GM12878 (cell line): ENCODE data around the gene SEPTIN11. TPM values are rescaled to one million over a fixed set of nuclear protein-coding genes. Genes with fewer than 3 reads are reported as not detected.

Experiments
- ATAC-seq: fragments of 200-7000 bp; cut with Tn5 transposase; 3 replicates; pipeline ENCODE4 v1.9.1; 2020; ENCODE audit warnings: mild to moderate bottlenecking, moderate library complexity
- BruUV-seq: library from RNA; stranded (reverse); fragments of 400-500 nt; replicated peaks from 2 replicates; lab custom pipeline; 2021; lab: Mats Ljungman, UMichigan
- CTCF ChIA-PET: fragments of 300-600 bp; sonication (Branson Sonifier 250); formaldehyde crosslinking; extraction: SDS; loops from one replicate; lab custom pipeline; 2021; ENCODE audit warnings: inconsistent platforms; lab: Yijun Ruan, JAX
- POLR2A ChIA-PET: fragments of 350-600 bp; formaldehyde crosslinking; extraction: SDS; loops from one replicate; lab custom pipeline; 2021; ENCODE audit warnings: inconsistent platforms; lab: Charles Lee
- RAD21 ChIA-PET: fragments of 300-600 bp; sonication (Branson Sonifier 250); formaldehyde crosslinking; loops from one replicate; lab custom pipeline; 2023; ENCODE audit warnings: antibody characterized with exemption; ENCODE audit not compliant: unreplicated experiment; lab: Charles Lee
- SMC1A ChIA-PET: fragments of 300-600 bp; sonication (Branson Sonifier 250); formaldehyde crosslinking; loops from one replicate; lab custom pipeline; 2023; ENCODE audit not compliant: unreplicated experiment, uncharacterized antibody; lab: Charles Lee
- DNase-seq: peaks from one replicate; pipeline ENCODE4 v3.0.0-alpha.2; 2011; ENCODE audit warnings: low read depth, low spot score
- FAIRE-seq: peaks from 3 replicates; lab custom pipeline; 2011; peaks lifted over from hg19 to GRCh38; lab: Jason Lieb, UNC
- H2AFZ ChIP-seq: 2 replicates; pipeline ENCODE4 v1.6.0; 2011; ENCODE audit warnings: low read depth, low read length, control low read depth; ENCODE audit not compliant: control insufficient read depth
- H3K27ac ChIP-seq: 2 replicates; pipeline ENCODE4 v1.5.1; 2011; ENCODE audit warnings: control low read depth; ENCODE audit not compliant: control insufficient read depth, insufficient read depth
- H3K27me3 ChIP-seq, 2 experiments: replicated peaks in 1 of 2; 2 replicates each; pipeline versions ENCODE4 v1.6.0 to v1.6.1; 2011; ENCODE audit warnings: low read length in 1 of 2; ENCODE audit not compliant: control insufficient read depth in 2 of 2, insufficient read depth in 2 of 2
- H3K36me3 ChIP-seq, 2 experiments: 2 replicates each; pipeline ENCODE4 v1.5.1; 2011; ENCODE audit warnings: low read length in 1 of 2; ENCODE audit not compliant: control insufficient read depth in 2 of 2, insufficient read depth in 2 of 2
- H3K4me1 ChIP-seq: 2 replicates; pipeline ENCODE4 v1.6.1; 2011; ENCODE audit warnings: mild to moderate bottlenecking, low read length, moderate library complexity, mixed read lengths; ENCODE audit not compliant: control insufficient read depth, insufficient read depth
- H3K4me2 ChIP-seq: 2 replicates; pipeline ENCODE4 v1.6.0; 2011; ENCODE audit warnings: control low read depth; ENCODE audit not compliant: control insufficient read depth, insufficient read depth
- H3K4me3 ChIP-seq: fragments of 200-600 bp; sonication (generic); 2 replicates; pipeline ENCODE4 v1.5.1; 2016
- H3K79me2 ChIP-seq: 2 replicates; pipeline ENCODE4 v1.6.0; 2011; ENCODE audit warnings: low read length; ENCODE audit not compliant: control insufficient read depth, insufficient read depth
- H3K9ac ChIP-seq: 2 replicates; pipeline ENCODE4 v1.8.0; 2011; ENCODE audit warnings: low read length, control low read depth, mixed read lengths; ENCODE audit not compliant: control insufficient read depth, insufficient read depth
- H3K9me3 ChIP-seq: replicated peaks from 3 replicates; pipeline ENCODE4 v1.5.1; 2011; ENCODE audit warnings: mild to moderate bottlenecking, low read length; ENCODE audit not compliant: control insufficient read depth, insufficient read depth
- H4K20me1 ChIP-seq: 2 replicates; pipeline ENCODE4 v1.6.0; 2011; ENCODE audit not compliant: control insufficient read depth, insufficient read depth
- ASH2L ChIP-seq: fragments of 300-600, 200-600 bp; sonication (generic); IDR thresholded peaks from 2 replicates; pipeline ENCODE4 v1.6.1; 2017; ENCODE audit warnings: low read depth, mild to moderate bottlenecking, borderline replicate concordance
- CBFB ChIP-seq: IDR thresholded peaks from 2 replicates; pipeline ENCODE4 v1.6.1; 2016; ENCODE audit warnings: antibody characterized with exemption, low read depth
- CBX5 ChIP-seq: sonication (generic); IDR thresholded peaks from 2 replicates; pipeline ENCODE4 v1.6.1; 2016; ENCODE audit warnings: low read depth, moderate library complexity, mild to moderate bottlenecking, inconsistent platforms
- CEBPB ChIP-seq, 2 experiments: fragments of 150-350 bp in 1 of 2; IDR thresholded peaks; 2 replicates each; pipeline ENCODE4 v1.6.1; 2012 to 2014; ENCODE audit warnings: low read depth in 2 of 2, low read length in 2 of 2, borderline replicate concordance in 1 of 2, inconsistent platforms in 1 of 2
- CHD2 ChIP-seq: IDR thresholded peaks from 2 replicates; pipeline ENCODE4 v1.6.1; 2011; ENCODE audit warnings: low read depth, low read length, improper control_type of control experiment, borderline replicate concordance
- FOXK2 ChIP-seq: fragments of 450-650 bp; IDR thresholded peaks from 2 replicates; pipeline ENCODE4 v1.6.1; 2017; ENCODE audit warnings: mild to moderate bottlenecking, moderate library complexity
- GABPA ChIP-seq: IDR thresholded peaks from 2 replicates; pipeline ENCODE4 v1.6.1; 2014; ENCODE audit warnings: antibody characterized with exemption, low read depth, mild to moderate bottlenecking, inconsistent platforms
- KAT2A ChIP-seq: conservative IDR thresholded peaks from 2 replicates; pipeline ENCODE4 v1.6.1; 2011; ENCODE audit warnings: low read depth, low read length; ENCODE audit not compliant: control insufficient read depth
- NRF1 ChIP-seq: conservative IDR thresholded peaks from 2 replicates; pipeline ENCODE4 v1.6.1; 2011; ENCODE audit warnings: mild to moderate bottlenecking, low read depth, low read length, improper control_type of control experiment
- SREBF2 ChIP-seq: IDR thresholded peaks from 2 replicates; pipeline ENCODE4 v1.6.1; 2012; ENCODE audit warnings: mild to moderate bottlenecking, low read length
- SRF ChIP-seq, 2 experiments: IDR thresholded peaks; 2 replicates each; pipeline ENCODE4 v1.6.1; 2011; ENCODE audit warnings: low read depth in 2 of 2, low read length in 2 of 2, mild to moderate bottlenecking in 1 of 2, moderate library complexity in 1 of 2
- SUPT20H ChIP-seq: IDR thresholded peaks from 2 replicates; pipeline ENCODE4 v1.6.1; 2011; ENCODE audit warnings: low read depth, mild to moderate bottlenecking, low read length, moderate library complexity, borderline replicate concordance; ENCODE audit not compliant: control insufficient read depth
- ZZZ3 ChIP-seq: IDR thresholded peaks from 2 replicates; pipeline ENCODE4 v1.6.1; 2011; ENCODE audit warnings: low read depth; ENCODE audit not compliant: control insufficient read depth, insufficient read length
- WGBS: methylation state at CpG from one replicate; pipeline ENCODE4 v1.1.6; 2016; ENCODE audit warnings: low lambda C conversion rate; ENCODE audit not compliant: insufficient replicate concordance, insufficient coverage; ENCODE audit errors: missing lambda C conversion rate; 5-methylcytosine and 5-hydroxymethylcytosine counted together
- in situ Hi-C: fragments of 300-500 bp; cut with MboI; formaldehyde crosslinking; loops from 9 replicates; pipeline ENCODE4 v1.14.3; 2018; ENCODE audit warnings: mixed read lengths
- intact Hi-C: fragments of 100-400 bp; cut with micrococcal nuclease; formaldehyde crosslinking; loops from one replicate; pipeline ENCODE4 v1.14.2; 2022; ENCODE audit not compliant: unreplicated experiment
- polyA plus RNA-seq, 11 experiments: library from polyadenylated mRNA; depleted of rRNA in 4 of 11; unstranded in 6 of 11; stranded (reverse) in 5 of 11; fragments of >200 nt; fragmentation: Nextera tagmentation in 4 of 11; fragmentation: Illumina TruSeq in 1 of 11; extraction: Ambion mirVana in 4 of 11; extraction: Trizol in 1 of 11; gene quantifications; 1 replicate in 1 of 11; 2 replicates in 10 of 11; pipeline versions ENCODE4 v1.2.1 to v1.2.3, GENCODE V29; 2011 to 2016; ENCODE audit warnings: inconsistent platforms in 2 of 11, missing spikeins in 2 of 11, low read depth in 1 of 11
- total RNA-seq, 4 experiments: library from RNA; depleted of rRNA in 3 of 4; stranded (reverse); fragments of >200 nt in 3 of 4; fragmentation: Illumina TruSeq in 1 of 4; extraction: Trizol in 1 of 4; gene quantifications; 2 replicates each; pipeline versions ENCODE4 v1.2.1 to v1.2.3, GENCODE V29; 2013 to 2021
- TF ChIP-seq, protein P1 (sequence below): fragments of 450-650 bp; formaldehyde crosslinking; IDR thresholded peaks from 2 replicates; pipeline ENCODE4 v1.5.0; 2022; ENCODE audit warnings: mild to moderate bottlenecking, missing genetic modification characterization

Gene SEPTIN11
- total and polyA plus RNA-seq, 10 of the 15 experiments (the other 5 are each of a cell fraction or from before 2014, with no cell fraction given) = 24.7 to 160 (median 91.3) TPM

DNA sequence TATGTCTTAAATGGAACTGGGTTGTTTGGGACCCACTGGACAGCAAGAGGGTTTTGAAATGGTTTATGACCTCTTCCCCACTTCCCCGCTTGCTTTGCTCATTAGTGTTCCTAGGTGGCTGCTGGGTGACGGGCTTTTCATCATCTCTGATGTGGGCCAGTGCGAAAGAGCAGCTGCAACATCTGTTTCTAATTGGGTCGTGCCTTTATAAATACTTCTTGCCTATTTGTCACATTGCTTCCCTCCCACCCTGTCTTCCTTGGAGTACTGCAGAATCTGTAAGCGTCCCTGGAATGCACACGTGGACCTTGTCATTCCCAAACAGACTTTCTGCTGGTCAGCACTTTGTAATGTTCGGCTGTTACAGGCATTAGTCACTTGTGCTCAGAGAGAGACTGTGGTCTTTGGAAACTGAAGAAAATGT, 35.2 kb downstream of the SEPTIN11 start:
- peaks cover 48% of the 10 kb centered on the region for H3K4me1 ChIP-seq

DNA sequence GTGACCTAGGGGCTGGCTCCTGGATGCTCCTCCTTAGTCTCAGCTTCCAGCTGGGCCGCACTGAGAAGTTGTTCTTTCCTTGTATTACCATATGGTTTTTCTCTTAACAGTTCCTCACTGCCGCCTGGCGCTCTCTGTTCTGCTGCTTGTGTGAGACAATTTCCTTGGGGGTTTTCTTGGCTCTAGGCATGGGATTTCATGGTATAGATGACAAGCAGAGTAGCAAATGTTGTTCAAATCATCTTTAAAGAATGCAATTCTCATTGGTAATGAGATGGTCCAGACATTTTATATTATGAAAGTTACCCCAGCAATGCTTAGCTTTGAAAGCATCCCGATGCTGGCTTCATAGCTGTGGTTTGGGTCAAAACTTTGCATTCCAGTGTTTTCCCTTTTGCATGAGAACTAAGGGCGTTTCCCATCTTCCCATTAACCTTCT, 37.6 kb downstream of the SEPTIN11 start:
- no peak overlapping the region for H2AFZ ChIP-seq
- H3K36me3 ChIP-seq = peaks cover 0 to 1% of the 10 kb centered on the region in 2 experiments; a peak in 1 of 4 replicates
- peak overlapping the region; percentile 54 for H3K27ac ChIP-seq
- no peak for DNase-seq
- BruUV-seq = no TSS peak
- FAIRE-seq = no peak
- H4K20me1 ChIP-seq = no peaks in the 10 kb centered on the region
- H3K4me2 ChIP-seq = peak overlapping the region; percentile 73
- ChIA-PET SMC1A (interaction anchor here (0.6 to 3.1 kb wide), 15 partner anchors 9 to 173 kb away, joined by 3 to 15 read pairs (median 4); no protein-coding TSS in a partner anchor), RAD21 (interaction anchor here (1.0 to 1.3 kb wide), 5 partner anchors 25 to 347 kb away, joined by 3 to 5 read pairs (median 3); no protein-coding TSS in a partner anchor), POLR2A (interaction anchor here (1.0 to 1.3 kb wide), 2 partner anchors 9 to 56 kb away, joined by 3 to 4 read pairs; no protein-coding TSS in a partner anchor), CTCF (interaction anchor here (0.5 to 2.4 kb wide), 11 partner anchors 8 to 807 kb away, joined by 3 to 8 read pairs (median 4); no protein-coding TSS in a partner anchor)
- TF ChIP-seq CEBPB (IDR thresholded peaks at IDR 0.05; ENCODE audit: borderline replicate concordance in 1 of 2, low read depth in 2 of 2, low read length in 2 of 2) (no peak), CBFB (no peak), ASH2L (no peak), ZZZ3 (no peak), SRF (IDR thresholded peaks at IDR 0.05; ENCODE audit: low read depth in 2 of 2, low read length in 2 of 2) (no peak), CHD2 (no peak), KAT2A (no peak), CBX5 (no peak), SREBF2 (no peak), NRF1 (no peak)
- TF ChIP-seq, protein P1, sequence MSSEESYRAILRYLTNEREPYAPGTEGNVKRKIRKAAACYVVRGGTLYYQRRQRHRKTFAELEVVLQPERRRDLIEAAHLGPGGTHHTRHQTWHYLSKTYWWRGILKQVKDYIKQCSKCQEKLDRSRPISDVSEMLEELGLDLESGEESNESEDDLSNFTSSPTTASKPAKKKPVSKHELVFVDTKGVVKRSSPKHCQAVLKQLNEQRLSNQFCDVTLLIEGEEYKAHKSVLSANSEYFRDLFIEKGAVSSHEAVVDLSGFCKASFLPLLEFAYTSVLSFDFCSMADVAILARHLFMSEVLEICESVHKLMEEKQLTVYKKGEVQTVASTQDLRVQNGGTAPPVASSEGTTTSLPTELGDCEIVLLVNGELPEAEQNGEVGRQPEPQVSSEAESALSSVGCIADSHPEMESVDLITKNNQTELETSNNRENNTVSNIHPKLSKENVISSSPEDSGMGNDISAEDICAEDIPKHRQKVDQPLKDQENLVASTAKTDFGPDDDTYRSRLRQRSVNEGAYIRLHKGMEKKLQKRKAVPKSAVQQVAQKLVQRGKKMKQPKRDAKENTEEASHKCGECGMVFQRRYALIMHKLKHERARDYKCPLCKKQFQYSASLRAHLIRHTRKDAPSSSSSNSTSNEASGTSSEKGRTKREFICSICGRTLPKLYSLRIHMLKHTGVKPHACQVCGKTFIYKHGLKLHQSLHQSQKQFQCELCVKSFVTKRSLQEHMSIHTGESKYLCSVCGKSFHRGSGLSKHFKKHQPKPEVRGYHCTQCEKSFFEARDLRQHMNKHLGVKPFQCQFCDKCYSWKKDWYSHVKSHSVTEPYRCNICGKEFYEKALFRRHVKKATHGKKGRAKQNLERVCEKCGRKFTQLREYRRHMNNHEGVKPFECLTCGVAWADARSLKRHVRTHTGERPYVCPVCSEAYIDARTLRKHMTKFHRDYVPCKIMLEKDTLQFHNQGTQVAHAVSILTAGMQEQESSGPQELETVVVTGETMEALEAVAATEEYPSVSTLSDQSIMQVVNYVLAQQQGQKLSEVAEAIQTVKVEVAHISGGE (CRISPR knock-in tag) = no peak
- no peak for ATAC-seq
- no peaks in the 10 kb centered on the region for H3K27me3 ChIP-seq
- intact Hi-C loops = no loop called here
- H3K4me3 ChIP-seq = peak overlapping the region; percentile 29; the same call in 1 of the 2 replicates
- in situ Hi-C loops = no loop called here
- H3K9me3 ChIP-seq = peaks cover 4% of the 10 kb centered on the region; the same call in 2 of the 3 replicates
- H3K79me2 ChIP-seq = peaks cover 90% of the 10 kb centered on the region
- H3K4me1 ChIP-seq = peaks cover 48% of the 10 kb centered on the region
- no peak overlapping the region; the same call in 1 of the 2 replicates for H3K9ac ChIP-seq
- 55% methylated on average over 5 of the region's 5 CpGs for WGBS

More for the DNA sequence above, 35.2 kb downstream of the SEPTIN11 start:
- no peaks in the 10 kb centered on the region for H3K27me3 ChIP-seq
- H4K20me1 ChIP-seq = no peaks in the 10 kb centered on the region
- no peak overlapping the region for H3K4me2 ChIP-seq
- no peak overlapping the region for H3K9ac ChIP-seq
- peaks cover 1 to 2% of the 10 kb centered on the region in 2 experiments; a peak in 1 of 4 replicates for H3K36me3 ChIP-seq
- ATAC-seq = no peak
- WGBS = 87% methylated on average over 7 of the region's 7 CpGs
- POLR2A ChIA-PET = no interaction called here
- no TSS peak for BruUV-seq
- peak overlapping the region; percentile 77; the same call in 1 of the 2 replicates for H3K27ac ChIP-seq
- intact Hi-C loops = loop anchor here (2.0 kb wide), 1 partner anchor 34 kb away; no protein-coding TSS in a partner anchor
- no peak overlapping the region for H2AFZ ChIP-seq
- CTCF ChIA-PET = interaction anchor here (1.0 kb wide), 1 partner anchor 37 kb away, joined by 3 read pairs; no protein-coding TSS in a partner anchor
- RAD21 ChIA-PET = no interaction called here
- TF ChIP-seq NRF1 = no peak
- TF ChIP-seq SUPT20H = no peak
- TF ChIP-seq GABPA = no peak
- TF ChIP-seq FOXK2 = no peak
- TF ChIP-seq, all 136 proteins: peak for 0
- DNase-seq = no peak
- SMC1A ChIA-PET = interaction anchor here (1.1 to 1.7 kb wide), 2 partner anchors 11 to 32 kb away, joined by 3 read pairs; no protein-coding TSS in a partner anchor
- peaks cover 90% of the 10 kb centered on the region for H3K79me2 ChIP-seq
- H3K4me3 ChIP-seq = no peak overlapping the region
- no peak for FAIRE-seq
- in situ Hi-C loops = no loop called here
- peaks cover under 1% of the 10 kb centered on the region; the same call in 1 of the 3 replicates for H3K9me3 ChIP-seq
